Spleen (tissue), 7 donors: Measurements from ENCODE around the gene MEIS2.

Source experiments
- POLR2AphosphoS5 ChIP-seq, 3 donors: sonication (generic); formaldehyde crosslinking; IDR thresholded peaks; one replicate each; pipeline ENCODE4 v1.5.1; 2017; ENCODE audit warnings: antibody characterized with exemption in 3 of 3
- TF ChIP-seq, protein P1 (sequence below), 11 experiments: fragments of 200-600 bp in 7 of 11; fragments of 450-650 bp in 4 of 11; sonication (generic) in 4 of 11; IDR thresholded peaks in 8 of 11; conservative IDR thresholded peaks in 3 of 11; 1 replicate in 7 of 11; 2 replicates in 4 of 11; pipeline versions ENCODE4 v1.4.0 to v1.8.0; 2016 to 2021; ENCODE audit warnings: antibody characterized with exemption in 11 of 11, inconsistent platforms in 4 of 11, mild to moderate bottlenecking in 1 of 11
- donor health status: DM: no; HTN: no; CAD: no; lungs with moderate emphysema.
- donor health status: DM: no; HTN: no; CAD: no.
- donor health status: DM: no; HTN: no; CAD: no.

DNA sequence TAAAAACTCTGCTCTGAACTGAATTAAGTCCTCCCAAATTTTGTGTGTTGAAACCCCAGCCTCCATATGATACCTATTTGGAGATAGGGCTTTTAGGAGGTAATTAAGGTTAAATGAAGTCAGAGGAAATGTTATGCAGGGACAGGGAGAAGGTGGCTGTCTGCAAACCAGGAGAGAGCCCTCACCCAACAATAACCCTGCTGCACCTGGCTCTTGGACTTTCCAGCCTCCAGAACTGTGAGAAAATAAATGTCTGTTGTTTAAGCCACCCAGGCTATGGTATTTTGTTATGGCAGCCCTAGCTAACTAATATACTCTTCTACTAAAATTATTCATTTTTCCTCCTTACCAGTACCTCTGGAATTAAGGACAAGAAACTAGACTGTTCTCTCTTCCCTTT, 79.5 kb downstream of the MEIS2 start:
- TF ChIP-seq, protein P1, sequence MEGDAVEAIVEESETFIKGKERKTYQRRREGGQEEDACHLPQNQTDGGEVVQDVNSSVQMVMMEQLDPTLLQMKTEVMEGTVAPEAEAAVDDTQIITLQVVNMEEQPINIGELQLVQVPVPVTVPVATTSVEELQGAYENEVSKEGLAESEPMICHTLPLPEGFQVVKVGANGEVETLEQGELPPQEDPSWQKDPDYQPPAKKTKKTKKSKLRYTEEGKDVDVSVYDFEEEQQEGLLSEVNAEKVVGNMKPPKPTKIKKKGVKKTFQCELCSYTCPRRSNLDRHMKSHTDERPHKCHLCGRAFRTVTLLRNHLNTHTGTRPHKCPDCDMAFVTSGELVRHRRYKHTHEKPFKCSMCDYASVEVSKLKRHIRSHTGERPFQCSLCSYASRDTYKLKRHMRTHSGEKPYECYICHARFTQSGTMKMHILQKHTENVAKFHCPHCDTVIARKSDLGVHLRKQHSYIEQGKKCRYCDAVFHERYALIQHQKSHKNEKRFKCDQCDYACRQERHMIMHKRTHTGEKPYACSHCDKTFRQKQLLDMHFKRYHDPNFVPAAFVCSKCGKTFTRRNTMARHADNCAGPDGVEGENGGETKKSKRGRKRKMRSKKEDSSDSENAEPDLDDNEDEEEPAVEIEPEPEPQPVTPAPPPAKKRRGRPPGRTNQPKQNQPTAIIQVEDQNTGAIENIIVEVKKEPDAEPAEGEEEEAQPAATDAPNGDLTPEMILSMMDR (IDR thresholded peaks at IDR 0.05 in 8 of 11, conservative IDR thresholded peaks at IDR 0.05 in 3 of 11), result no peak
- no peak for TF ChIP-seq POLR2AphosphoS5 (IDR thresholded peaks at IDR 0.05)
